Measurements from ENCODE around the gene CMTR1.

Gene CMTR1

DNA sequence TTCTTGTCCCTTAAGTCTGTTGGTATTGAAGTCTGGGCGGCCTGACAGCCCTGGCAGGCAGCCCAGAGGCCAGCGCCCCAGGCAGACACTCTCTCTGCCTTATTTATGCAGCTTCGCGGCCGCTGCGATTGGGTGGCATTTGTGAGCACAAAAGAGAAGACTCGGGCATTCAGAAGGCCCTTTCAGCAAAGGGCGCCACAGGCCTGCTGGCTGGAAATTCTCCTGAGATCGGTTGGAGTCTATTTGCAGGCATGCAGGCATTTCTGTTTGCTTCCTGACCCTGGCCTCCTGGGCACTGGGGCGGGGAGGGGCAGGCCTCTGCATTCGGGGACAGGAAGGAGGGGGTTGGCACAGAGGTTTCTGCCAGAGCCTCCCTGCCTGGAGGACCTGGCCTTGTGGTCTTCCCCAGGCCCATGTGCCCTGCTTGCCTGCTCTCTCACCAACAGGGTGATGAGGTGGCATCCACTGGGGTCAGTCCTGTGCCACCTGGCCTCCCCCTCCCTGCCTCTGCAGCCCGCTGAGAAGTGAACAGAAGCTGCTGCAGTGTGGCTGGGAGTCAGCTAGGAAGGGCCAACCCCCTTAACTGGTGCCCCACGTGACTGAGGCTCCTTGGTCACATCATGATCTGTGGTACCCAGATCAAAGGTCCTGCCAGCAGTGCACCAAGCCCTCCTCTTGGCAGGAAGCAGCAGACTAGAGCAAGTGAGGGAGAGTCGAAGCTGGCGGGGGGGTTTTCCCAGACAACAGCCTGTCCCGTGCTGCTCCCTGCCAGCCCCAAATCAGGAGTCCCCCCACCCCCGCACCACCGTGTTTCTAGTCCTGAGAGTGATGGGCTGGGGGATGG lies 83.3 kb downstream of the CMTR1 start:
- no peak for DNase-seq

DNA sequence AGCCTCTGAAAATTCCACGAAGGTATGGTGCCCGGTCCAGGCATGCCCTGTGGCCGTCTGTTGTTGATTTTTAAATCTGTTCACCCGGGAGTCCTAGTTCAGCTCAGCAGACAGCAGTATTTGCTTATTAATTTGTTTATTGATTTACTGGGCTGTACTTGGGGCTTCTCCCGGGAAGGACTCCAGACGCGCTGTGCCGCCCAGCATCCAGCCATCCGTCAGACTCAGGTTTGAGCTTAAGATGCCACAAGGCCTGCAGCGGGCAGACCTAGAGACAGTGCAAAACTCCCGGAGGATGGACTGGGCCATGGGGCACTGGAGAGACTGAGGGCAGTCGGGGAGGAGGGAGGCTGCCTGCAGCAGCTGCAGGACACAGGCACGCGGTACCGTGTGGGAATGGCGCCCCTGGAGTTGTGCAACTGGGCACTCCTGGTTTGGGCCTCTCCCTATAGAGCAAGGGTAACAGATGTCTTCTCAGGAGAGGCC lies 83.9 kb downstream of the CMTR1 start:
- no peak for DNase-seq

DNA sequence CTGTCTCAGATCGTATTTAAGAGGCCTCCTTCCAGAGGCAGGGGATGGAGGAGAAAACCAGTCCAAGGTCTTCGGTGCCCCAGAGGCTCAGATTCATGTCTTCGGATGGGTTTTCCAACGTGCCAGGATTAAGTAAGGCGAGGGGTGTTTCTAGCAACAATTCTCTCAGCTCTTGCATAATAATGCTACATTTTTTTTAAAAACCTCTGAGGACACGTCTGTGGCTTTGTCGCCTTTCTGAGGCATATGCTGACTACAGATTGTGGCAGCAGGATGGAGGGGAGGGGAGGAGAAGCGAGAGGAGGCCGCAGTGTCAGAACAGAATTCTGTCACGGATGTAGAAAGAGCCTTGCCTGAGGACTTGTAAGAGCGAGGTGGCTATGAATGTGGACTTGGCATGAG lies 84.4 kb downstream of the CMTR1 start:
- DNase-seq = peak; percentile 27

DNA sequence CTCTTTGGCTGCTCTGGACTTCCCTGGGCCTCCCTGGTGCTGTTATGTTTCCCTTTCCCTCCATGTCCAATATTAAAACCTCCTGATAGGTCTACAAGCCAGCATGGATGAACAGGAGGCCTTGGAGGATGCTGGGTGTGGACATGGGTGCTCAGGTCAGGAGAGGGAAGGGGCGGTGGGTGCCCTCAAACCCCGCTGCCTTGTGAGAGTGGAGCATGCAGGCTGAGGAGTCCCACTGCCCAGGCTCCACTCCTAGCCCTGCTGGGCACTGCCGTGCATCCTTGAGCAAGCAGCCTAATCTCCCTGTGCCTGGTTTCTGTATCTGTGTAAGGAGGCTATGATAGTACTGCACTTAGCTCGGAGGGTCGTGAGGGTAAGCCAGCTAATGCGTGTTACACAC lies 85.1 kb downstream of the CMTR1 start:
- DNase-seq = no peak

DNA sequence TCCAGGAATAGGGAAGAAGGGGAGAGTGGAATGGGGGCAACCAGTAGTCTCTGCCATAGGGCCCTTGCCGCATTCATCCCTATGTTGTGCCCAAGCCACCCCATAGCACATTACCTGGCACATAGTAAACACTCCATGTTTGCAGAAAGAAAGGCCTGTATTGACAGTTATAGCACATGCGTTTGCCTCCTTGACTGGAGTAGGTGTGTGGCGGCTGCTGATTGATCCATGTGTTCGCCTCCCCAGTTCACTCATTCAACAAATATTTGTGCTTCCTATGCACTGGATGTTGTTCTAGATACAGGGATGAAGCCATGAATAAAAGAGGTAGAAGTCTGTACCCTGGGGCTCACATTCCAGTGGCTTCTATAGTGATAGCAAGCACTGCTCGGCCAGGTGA lies 86.4 kb downstream of the CMTR1 start:
- DNase-seq = no peak

DNA sequence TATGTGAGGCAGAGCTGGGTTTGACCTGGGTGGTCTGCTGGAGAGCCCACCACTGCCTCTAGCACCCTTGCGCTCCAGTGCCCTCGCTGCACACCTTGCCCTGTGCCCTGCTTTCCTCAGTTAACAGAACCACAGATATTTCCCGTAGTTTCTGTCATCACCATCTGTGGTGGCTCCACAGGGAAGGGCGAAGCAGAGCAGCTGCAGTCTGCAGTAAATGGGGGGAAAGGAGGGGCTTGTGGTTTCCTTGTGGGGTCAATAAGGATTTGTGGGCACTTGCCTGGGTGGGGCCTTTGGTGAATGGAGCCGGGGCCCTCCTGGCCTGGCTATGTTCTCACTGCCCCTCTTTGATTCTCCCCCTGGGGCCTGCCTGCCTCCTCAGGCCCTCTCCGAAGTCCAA lies 87.9 kb downstream of the CMTR1 start:
- DNase-seq = no peak

DNA sequence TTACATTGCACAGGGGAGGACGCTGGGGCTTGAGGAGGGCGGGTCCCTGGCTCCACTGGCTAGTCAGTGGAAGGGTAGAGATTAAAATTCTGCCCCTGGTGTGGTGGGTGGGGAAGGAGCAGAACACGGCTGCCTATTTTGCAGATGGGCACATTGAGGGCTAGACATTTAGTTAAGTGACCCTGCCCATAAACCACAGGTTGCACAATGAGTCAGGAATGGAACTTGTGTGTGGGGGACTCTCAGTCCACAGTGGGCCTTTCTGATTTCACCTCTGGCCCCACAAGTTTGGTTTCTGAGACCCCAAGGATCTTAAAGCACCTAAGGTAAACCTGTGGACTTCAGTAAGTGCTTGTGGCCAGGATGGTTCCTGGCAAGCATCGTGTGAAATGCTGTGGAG lies 88.7 kb downstream of the CMTR1 start:
- DNase-seq = no peak

DNA sequence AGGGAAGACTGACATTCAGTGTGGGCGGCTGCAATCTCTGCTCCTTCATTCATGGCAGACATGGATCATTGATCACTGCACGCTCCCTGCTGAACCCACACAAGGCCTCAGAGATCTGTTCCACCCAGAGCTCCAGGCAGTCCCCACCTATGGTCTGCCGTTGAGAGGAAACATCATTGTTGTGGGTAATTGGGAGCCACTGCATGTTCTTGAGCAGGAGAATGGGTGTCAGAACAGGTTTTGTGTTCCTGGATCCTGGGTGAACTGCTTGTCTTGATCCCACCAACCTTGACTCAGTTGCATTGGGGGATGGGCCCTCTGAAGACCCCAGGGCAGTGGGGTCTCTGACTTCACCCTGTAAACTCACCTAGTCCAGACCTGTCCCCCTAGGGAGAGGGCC lies 89.8 kb downstream of the CMTR1 start:
- no peak for DNase-seq

DNA sequence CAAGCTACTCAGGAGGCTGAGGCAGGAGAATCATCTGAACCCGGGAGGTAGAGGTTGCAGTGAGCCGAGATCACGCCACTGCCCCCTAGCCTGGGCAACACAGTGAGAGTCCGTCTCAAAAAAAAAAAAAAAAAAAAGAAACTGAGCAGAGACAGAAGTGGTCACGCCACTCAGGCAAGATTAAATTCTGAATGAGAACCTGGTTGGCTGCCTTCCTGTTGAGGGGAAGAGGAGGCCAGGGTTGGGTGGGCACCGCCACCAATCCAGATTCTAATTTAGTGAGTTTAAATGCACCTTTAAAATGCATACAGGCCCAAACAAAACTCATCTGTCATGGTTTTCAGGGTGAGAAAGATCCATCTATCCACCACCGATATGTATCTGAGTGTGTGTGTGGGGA lies 90.4 kb downstream of the CMTR1 start:
- no peak for DNase-seq

DNA sequence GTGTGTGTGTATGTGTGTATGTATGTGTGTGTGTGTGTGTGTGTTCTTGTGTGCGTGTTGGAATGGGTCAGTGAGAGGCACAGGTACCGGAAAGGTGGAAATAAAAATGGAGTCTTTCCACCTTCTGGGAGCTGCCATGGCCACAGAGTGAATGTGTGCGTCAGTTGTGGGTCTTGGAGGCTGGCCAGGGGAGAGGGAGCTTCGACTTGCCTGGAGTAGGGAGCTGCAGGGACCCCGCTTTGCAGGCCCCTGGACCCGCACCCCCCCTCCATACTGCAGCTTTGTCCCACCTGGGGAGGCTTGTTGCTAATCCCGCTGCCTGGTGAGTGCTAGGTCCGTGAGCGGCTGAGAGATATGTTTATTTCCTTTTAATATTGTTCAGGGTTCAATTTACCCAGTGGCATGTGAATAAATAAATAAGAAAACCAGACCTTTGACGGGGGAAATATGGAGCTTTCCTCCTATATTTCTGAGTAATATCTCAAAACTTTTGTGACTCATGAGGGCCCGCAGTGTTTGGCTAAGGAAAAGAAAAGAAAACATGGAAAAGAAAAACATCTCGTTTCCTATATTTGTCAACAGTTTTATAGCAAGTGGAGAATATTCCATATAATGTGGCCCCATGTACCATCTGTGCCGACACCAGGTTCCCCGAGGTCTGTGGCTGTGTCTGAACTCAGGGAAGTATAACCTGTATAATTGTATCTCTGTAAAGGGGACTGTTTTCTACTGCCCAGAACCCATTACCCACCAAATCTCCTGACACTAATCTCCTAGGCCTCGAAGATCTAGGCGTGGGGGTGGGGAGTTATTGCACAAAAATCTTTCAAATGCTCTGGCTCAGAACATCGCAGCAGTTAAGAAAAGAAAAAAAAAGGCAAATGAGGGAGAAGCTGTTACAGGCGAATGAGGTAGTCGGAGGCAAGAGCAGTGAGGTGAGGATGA lies 91.3 kb downstream of the CMTR1 start:
- no peak for DNase-seq

DNA sequence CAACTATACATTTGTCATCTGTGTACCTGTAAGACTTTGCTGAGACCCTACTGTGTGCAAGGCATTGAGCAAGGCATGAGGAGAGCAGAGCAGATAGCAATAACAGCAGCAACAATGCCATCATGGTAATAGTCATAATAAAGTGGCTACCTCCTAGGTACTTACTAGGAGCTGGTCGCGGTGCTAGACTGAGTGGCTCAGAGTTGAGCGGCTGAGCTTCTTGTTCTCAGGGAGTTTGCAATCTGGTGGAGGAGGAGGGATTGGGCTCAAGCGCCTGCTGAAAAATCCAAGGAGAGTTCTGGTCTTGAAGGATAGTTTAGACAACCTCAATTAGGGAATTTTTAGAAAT lies 91.9 kb downstream of the CMTR1 start:
- DNase-seq = no peak

DNA sequence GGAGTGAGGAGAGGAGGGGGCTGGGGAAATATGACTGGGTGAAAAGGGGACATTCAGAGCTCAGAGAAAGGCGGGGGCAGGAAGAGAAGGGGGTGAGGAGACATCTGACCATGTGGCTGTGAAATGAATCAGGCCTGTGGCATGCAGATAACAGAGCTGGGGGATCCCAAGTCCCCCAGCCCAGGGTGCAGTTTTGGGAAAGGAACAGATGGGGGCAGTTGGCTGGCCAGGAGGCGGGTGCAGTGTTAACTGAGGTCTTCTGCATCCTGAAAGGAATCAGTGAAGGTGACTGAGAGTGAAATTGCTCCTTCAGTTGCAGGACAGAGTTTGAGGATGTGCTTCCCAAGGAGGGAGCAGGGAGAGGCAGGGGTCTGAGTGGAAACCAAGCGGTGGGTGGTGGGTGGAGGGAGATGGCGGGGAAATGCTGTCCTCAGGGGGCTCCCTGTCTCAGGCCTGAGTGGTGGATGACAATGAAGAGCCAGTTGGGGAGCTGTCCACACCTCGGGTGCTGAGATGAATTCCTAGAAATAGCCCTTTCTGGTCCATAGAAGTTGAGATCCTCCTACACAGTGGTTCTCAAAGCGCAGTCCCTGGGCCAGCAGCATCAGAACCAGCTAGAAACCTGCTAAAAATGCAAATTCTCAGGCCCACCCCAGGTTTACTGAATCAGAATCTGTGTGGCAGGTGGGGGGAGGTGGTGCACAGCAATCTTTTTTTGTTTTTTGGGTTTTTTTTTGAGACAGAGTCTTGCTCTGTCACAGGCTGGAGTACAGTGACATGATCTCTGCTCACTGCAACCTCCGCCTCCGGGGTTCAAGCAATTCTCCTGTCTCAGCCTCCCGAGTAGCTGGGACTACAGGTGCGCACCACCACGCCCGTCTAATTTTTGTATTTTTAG lies 92.7 kb downstream of the CMTR1 start:
- peak; percentile 44 for DNase-seq

DNA sequence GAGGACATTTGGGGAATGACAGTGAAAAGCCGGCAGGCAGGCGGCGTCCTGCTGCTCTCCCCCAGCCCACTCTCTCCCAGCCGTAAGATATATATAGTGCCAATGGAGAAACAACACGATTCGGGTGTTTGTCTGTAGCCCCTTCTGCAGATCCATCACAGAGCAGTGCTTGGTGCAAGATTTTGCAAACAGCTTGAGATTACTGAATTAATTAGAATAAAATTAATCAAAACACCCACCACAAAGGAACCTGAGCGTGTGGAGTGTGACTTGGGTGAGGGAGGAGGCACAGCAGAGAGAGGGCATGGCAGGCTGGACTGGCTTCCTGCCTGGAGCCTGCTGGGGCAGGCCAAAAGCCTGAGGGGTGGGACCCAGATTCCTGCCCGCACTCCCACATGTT lies 95.5 kb downstream of the CMTR1 start:
- no peak for DNase-seq

DNA sequence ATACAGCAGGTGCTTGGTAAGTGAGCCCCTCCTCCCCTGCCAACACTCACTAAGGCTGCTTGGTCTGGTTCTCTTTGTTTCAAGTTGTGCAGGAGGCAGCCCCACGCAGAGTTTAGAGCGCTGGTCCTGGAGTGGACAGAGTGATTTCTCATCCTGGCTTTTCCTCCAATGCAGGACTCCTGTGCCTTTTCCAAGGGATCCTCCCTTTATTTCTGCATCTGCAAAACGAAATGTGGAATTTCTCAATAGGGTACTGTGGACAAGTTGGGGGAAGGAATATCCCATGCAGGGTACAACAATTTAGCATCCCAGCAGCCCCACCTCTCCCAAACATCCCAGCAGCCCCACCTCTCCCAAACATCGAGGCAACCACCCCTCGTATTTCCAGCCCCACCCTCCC lies 97.3 kb downstream of the CMTR1 start:
- DNase-seq = no peak

DNA sequence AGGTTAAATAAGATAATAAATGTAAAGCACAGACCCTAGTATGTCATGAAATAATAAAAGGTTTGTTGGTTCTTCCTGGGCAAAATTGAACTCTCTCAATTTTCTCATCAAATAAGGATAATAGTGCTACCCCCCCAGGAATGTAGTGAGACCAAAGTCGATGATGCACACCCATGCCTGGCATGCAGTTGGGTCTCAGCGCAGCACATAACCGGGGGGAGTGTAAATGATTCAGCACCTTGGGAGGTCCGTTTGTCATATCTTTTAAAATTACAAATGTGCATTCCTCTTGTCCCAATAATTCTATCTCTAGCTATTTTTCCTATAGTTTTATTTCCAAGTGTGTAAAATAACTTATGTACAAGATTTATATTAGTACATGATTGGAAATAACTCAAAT lies 98.0 kb downstream of the CMTR1 start:
- peak; percentile 80 for DNase-seq

All from fibroblast of upper back skin (primary cell).